Measurements from ENCODE around the gene DNER.
A peak's percentile ranks its signal among the peaks of the same experiment; 100 is the strongest.
"Not testable (repeated sequence)": the region's sequence is repeated elsewhere in the genome, so short reads cannot be mapped to it uniquely, and the experiment has no call there.

Gene DNER

GRCh38 chr2:229620289-229620688, 94.1 kb downstream of the DNER start:
- no peak for DNase-seq (ENCODE audit: low read depth)

GRCh38 chr2:229616433-229616832, 97.9 kb downstream of the DNER start:
- no peak for DNase-seq (ENCODE audit: low read depth)

GRCh38 chr2:229614021-229614420, 100.3 kb downstream of the DNER start:
- DNase-seq (ENCODE audit: low read depth): not testable (repeated sequence)

GRCh38 chr2:229612384-229612971, 101.9 kb downstream of the DNER start:
- no peak for DNase-seq (ENCODE audit: low read depth)

- peak; percentile 40 for DNase-seq (ENCODE audit: low read depth)
Observed at GRCh38 chr2:229611360-229611759, 103.0 kb downstream of the DNER start.

- DNase-seq (ENCODE audit: low read depth): peak; percentile 78
Observed at GRCh38 chr2:229610872-229611271, 103.5 kb downstream of the DNER start.

- peak; percentile 98 for DNase-seq (ENCODE audit: low read depth)
Observed at GRCh38 chr2:229610333-229610732, 104.0 kb downstream of the DNER start.

- peak; percentile 75 for DNase-seq (ENCODE audit: low read depth)
Observed at GRCh38 chr2:229601936-229602335, 112.4 kb downstream of the DNER start.

GRCh38 chr2:229601396-229601795, 113.0 kb downstream of the DNER start:
- peak; percentile 58 for DNase-seq (ENCODE audit: low read depth)

- no peak for DNase-seq (ENCODE audit: low read depth)
Observed at GRCh38 chr2:229598227-229598626, 116.1 kb downstream of the DNER start.

- no peak for DNase-seq (ENCODE audit: low read depth)
Observed at GRCh38 chr2:229596796-229597195, 117.6 kb downstream of the DNER start.

GRCh38 chr2:229591611-229592010, 122.7 kb downstream of the DNER start:
- DNase-seq (ENCODE audit: low read depth): no peak

- DNase-seq (ENCODE audit: low read depth): peak; percentile 96
Observed at GRCh38 chr2:229586746-229587705, 127.3 kb downstream of the DNER start.

GRCh38 chr2:229586012-229586411, 128.3 kb downstream of the DNER start:
- DNase-seq (ENCODE audit: low read depth): peak; percentile 82

- DNase-seq (ENCODE audit: low read depth): no peak
Observed at GRCh38 chr2:229582151-229582550, 132.2 kb downstream of the DNER start.

- no peak for DNase-seq (ENCODE audit: low read depth)
Observed at GRCh38 chr2:229578052-229578846, 136.1 kb downstream of the DNER start.

- DNase-seq (ENCODE audit: low read depth): no peak
Observed at GRCh38 chr2:229575569-229576315, 138.6 kb downstream of the DNER start.

GRCh38 chr2:229572507-229573271, 141.7 kb downstream of the DNER start:
- no peak for DNase-seq (ENCODE audit: low read depth)

GRCh38 chr2:229571243-229571642, 143.1 kb downstream of the DNER start:
- DNase-seq (ENCODE audit: low read depth): no peak

GRCh38 chr2:229566370-229566769, 148.0 kb downstream of the DNER start:
- peak; percentile 41 for DNase-seq (ENCODE audit: low read depth)

- DNase-seq (ENCODE audit: low read depth): no peak
Observed at GRCh38 chr2:229564300-229564907, 150.0 kb downstream of the DNER start.
